GM19025 (cell line): Measurements from ENCODE around the gene CT83.

Source experiments
- ATAC-seq: cut with Tn5 transposase; IDR thresholded peaks from one replicate; pipeline ENCODE4 v1.9.1; 2021; ENCODE audit warnings: mild to moderate bottlenecking, low read depth, moderate library complexity; ENCODE audit not compliant: unreplicated experiment

CT83 gene

GRCh38 chrX:116462822-116463221 is at the start of gene CT83:
TSS of gene CT83 (minus strand) at chrX:116462976. CDS start at chrX:116462856, 120 bp downstream.
- ATAC-seq = no peak

- no peak for ATAC-seq
Measured at GRCh38 chrX:116499780-116500179, 37.0 kb upstream of the CT83 start.

GRCh38 chrX:116493271-116493670 is 30.5 kb upstream of the CT83 start:
- ATAC-seq = no peak

GRCh38 chrX:116490104-116490503 is 27.3 kb upstream of the CT83 start:
- ATAC-seq = no peak

- ATAC-seq = no peak
Measured at GRCh38 chrX:116480059-116480458, 17.3 kb upstream of the CT83 start.

GRCh38 chrX:116449156-116449555 is 13.6 kb downstream of the CT83 start:
- ATAC-seq = no peak

- no peak for ATAC-seq
Measured at GRCh38 chrX:116436358-116436816, 26.4 kb downstream of the CT83 start, which contains the start of gene SLC6A14. TSS of gene SLC6A14 (plus strand) at chrX:116436606. CDS start at chrX:116436710, 104 bp downstream.

GRCh38 chrX:116435597-116435996 is 27.2 kb downstream of the CT83 start:
- ATAC-seq = no peak

- ATAC-seq = no peak
Measured at GRCh38 chrX:116427978-116428377, 34.8 kb downstream of the CT83 start.

- no peak for ATAC-seq
Measured at GRCh38 chrX:116417968-116418367, 44.8 kb downstream of the CT83 start.

- ATAC-seq = no peak
Measured at GRCh38 chrX:116417214-116417613, 45.6 kb downstream of the CT83 start.

GRCh38 chrX:116413273-116413672 is 49.5 kb downstream of the CT83 start:
- ATAC-seq = no peak
